Skeletal muscle satellite cell (primary cell): ENCODE measurements around the gene COL6A5.
"Not testable (repeated sequence)": the region's sequence is repeated elsewhere in the genome, so short reads cannot be mapped to it uniquely, and the experiment has no call there.

Experiments
- H3K27me3 ChIP-seq: 2 replicates; pipeline ENCODE4 v1.7.0; 2013; ENCODE audit warnings: low read length; ENCODE audit not compliant: control insufficient read depth, insufficient read depth
- H3K36me3 ChIP-seq: 2 replicates; pipeline ENCODE4 v1.7.0; 2013; ENCODE audit warnings: mild to moderate bottlenecking, control low read depth, low read length; ENCODE audit not compliant: insufficient read depth
- H3K4me1 ChIP-seq: 2 replicates; pipeline ENCODE4 v1.7.0; 2013; ENCODE audit warnings: low read length; ENCODE audit not compliant: control insufficient read depth, insufficient read depth
- H3K4me2 ChIP-seq: 2 replicates; pipeline ENCODE4 v1.7.0; 2013; ENCODE audit warnings: mild to moderate bottlenecking, low read length
- H3K4me3 ChIP-seq: 2 replicates; pipeline ENCODE4 v1.7.0; 2013; ENCODE audit warnings: low read length
- H3K9ac ChIP-seq: 2 replicates; pipeline ENCODE4 v1.7.0; 2013; ENCODE audit warnings: mild to moderate bottlenecking, low read depth, low read length, moderate library complexity
- H3K9me3 ChIP-seq: replicated peaks from 2 replicates; pipeline ENCODE4 v1.7.0; 2013; ENCODE audit warnings: mild to moderate bottlenecking, control low read depth, low read length

The COL6A5 gene

GRCh38 chr3:130348258-130348657 is 2.8 kb downstream of the COL6A5 start:
- H3K9me3 ChIP-seq, H3K4me3 ChIP-seq, H3K4me1 ChIP-seq, H3K4me2 ChIP-seq, H3K9ac ChIP-seq, H3K36me3 ChIP-seq: not testable (repeated sequence)
- peaks cover 25% of the 10 kb centered on the region for H3K27me3 ChIP-seq

- Histone ChIP-seq H3K36me3 (no peaks in the 10 kb centered on the region), H3K4me3 (no peak overlapping the region), H3K9me3 (no peaks in the 10 kb centered on the region), H3K27me3 (no peaks in the 10 kb centered on the region), H3K4me2 (no peak overlapping the region), H3K4me1 (no peaks in the 10 kb centered on the region), H3K9ac (no peak overlapping the region)
Observed at GRCh38 chr3:130354430-130354829, 9.0 kb downstream of the COL6A5 start.

- H3K36me3 ChIP-seq = no peaks in the 10 kb centered on the region
- H3K4me3 ChIP-seq = no peak overlapping the region
- H3K27me3 ChIP-seq = no peaks in the 10 kb centered on the region
- H3K4me1 ChIP-seq = no peaks in the 10 kb centered on the region
- H3K9ac ChIP-seq = no peak overlapping the region
- no peaks in the 10 kb centered on the region for H3K9me3 ChIP-seq
- no peak overlapping the region for H3K4me2 ChIP-seq
Observed at GRCh38 chr3:130374033-130374432, 28.6 kb downstream of the COL6A5 start.

GRCh38 chr3:130374908-130375307 is 29.4 kb downstream of the COL6A5 start:
- no peaks in the 10 kb centered on the region for H3K36me3 ChIP-seq
- H3K9ac ChIP-seq = no peak overlapping the region
- H3K4me2 ChIP-seq = no peak overlapping the region
- H3K4me3 ChIP-seq = no peak overlapping the region
- no peaks in the 10 kb centered on the region for H3K27me3 ChIP-seq
- H3K4me1 ChIP-seq = no peaks in the 10 kb centered on the region
- H3K9me3 ChIP-seq = no peaks in the 10 kb centered on the region

DNA sequence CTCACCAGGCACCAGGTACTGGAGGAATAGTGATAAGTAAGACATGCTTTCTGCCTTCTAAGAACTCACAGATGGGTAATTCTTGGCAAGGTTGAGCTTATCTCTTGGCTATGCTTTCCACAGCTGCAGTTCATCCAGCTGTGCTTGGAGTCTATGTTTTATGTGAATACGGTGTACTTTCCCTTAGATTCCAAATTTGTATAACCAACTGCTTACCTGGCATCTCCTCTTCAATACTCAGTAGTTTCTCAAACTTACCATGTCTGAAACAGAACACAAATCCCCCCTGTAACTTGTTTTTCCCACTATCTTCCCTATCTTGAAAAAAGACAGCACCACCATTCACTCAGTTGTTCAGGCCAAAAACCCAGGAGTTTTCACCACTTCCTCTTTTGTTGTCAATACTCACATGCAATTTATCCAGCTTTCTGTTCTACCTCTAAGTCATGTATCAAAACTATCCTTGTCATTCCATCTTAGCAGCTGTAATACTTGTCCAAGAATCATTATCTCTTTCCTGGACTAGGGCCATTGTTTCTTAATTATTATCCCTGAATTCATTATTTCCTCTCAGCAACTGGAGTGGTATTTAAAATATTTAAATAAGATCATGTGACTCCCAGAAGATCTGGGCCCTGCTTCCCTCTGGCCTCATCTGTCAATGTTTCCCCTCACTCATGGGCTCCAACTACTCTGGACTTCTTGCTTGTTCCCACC is 32.6 kb downstream of the COL6A5 start:
- H3K27me3 ChIP-seq = no peaks in the 10 kb centered on the region

DNA sequence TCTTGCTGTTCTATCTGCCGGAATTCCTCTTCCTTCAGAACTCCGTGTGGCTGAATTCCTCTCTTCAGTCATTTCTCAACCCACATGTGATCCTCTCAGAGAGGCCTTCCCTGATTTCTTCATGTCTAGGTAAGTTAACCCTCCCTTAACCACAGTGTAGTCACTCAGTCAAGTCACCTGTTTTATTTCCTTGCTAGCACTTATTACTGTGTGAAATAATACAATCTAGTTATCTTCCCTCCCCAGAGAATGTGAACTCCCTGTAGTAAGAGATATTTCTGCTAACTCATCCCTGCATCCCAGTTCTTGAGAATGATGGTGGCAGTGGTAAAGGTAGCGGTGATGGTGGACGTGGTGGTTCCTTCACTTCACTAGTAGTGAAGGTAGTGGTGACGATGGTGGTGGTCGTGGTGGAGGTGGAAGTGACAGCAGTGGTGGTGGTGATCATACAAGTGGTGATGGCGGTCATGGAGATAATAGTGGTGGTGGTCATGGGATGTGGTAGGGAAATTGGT is 33.3 kb downstream of the COL6A5 start:
- Histone ChIP-seq H3K4me2 (no peak overlapping the region), H3K9ac (no peak overlapping the region), H3K36me3 (no peaks in the 10 kb centered on the region), H3K4me1 (no peaks in the 10 kb centered on the region), H3K9me3 (no peaks in the 10 kb centered on the region), H3K27me3 (no peaks in the 10 kb centered on the region), H3K4me3 (no peak overlapping the region)

More for the DNA sequence above, 32.6 kb downstream of the COL6A5 start:
- Histone ChIP-seq H3K9me3 (no peaks in the 10 kb centered on the region), H3K9ac (no peak overlapping the region), H3K36me3 (no peaks in the 10 kb centered on the region), H3K4me3 (no peak overlapping the region), H3K4me2 (no peak overlapping the region), H3K4me1 (no peaks in the 10 kb centered on the region)

GRCh38 chr3:130379274-130379673 is 33.8 kb downstream of the COL6A5 start:
- H3K36me3 ChIP-seq = no peaks in the 10 kb centered on the region
- no peaks in the 10 kb centered on the region for H3K27me3 ChIP-seq
- no peak overlapping the region for H3K4me3 ChIP-seq
- no peak overlapping the region for H3K4me2 ChIP-seq
- no peaks in the 10 kb centered on the region for H3K9me3 ChIP-seq
- no peaks in the 10 kb centered on the region for H3K4me1 ChIP-seq
- no peak overlapping the region for H3K9ac ChIP-seq

GRCh38 chr3:130380398-130380797 is 34.9 kb downstream of the COL6A5 start:
- Histone ChIP-seq H3K4me1 (no peaks in the 10 kb centered on the region), H3K4me2 (no peak overlapping the region), H3K36me3 (no peaks in the 10 kb centered on the region), H3K9me3 (no peaks in the 10 kb centered on the region), H3K27me3 (no peaks in the 10 kb centered on the region), H3K4me3 (no peak overlapping the region), H3K9ac (no peak overlapping the region)

- Histone ChIP-seq H3K4me2 (no peak overlapping the region), H3K4me3 (no peak overlapping the region), H3K9ac (no peak overlapping the region), H3K9me3 (no peaks in the 10 kb centered on the region), H3K36me3 (no peaks in the 10 kb centered on the region), H3K27me3 (no peaks in the 10 kb centered on the region), H3K4me1 (no peaks in the 10 kb centered on the region)
Observed at GRCh38 chr3:130383424-130383823, 38.0 kb downstream of the COL6A5 start.

- Histone ChIP-seq H3K9ac (no peak overlapping the region), H3K4me1 (no peaks in the 10 kb centered on the region), H3K36me3 (no peaks in the 10 kb centered on the region), H3K4me2 (no peak overlapping the region), H3K4me3 (no peak overlapping the region), H3K9me3 (no peaks in the 10 kb centered on the region), H3K27me3 (no peaks in the 10 kb centered on the region)
Observed at GRCh38 chr3:130384476-130385025, 39.1 kb downstream of the COL6A5 start.

GRCh38 chr3:130386604-130387263 is 41.3 kb downstream of the COL6A5 start:
- Histone ChIP-seq H3K4me3 (no peak overlapping the region), H3K36me3 (no peaks in the 10 kb centered on the region), H3K9ac (no peak overlapping the region), H3K4me2 (no peak overlapping the region), H3K27me3 (no peaks in the 10 kb centered on the region), H3K4me1 (no peaks in the 10 kb centered on the region), H3K9me3 (no peaks in the 10 kb centered on the region)
